HUDEP-2 (cell line): ENCODE measurements around the gene TGFB1.
"Not testable (repeated sequence)": the region's sequence is repeated elsewhere in the genome, so short reads cannot be mapped to it uniquely, and the experiment has no call there.

Source experiments
- DNase-seq, 76 experiments: peaks; one replicate each; lab custom pipeline; 2025; ENCODE audit not compliant: unreplicated experiment in 76 of 76; lab: John Stamatoyannopoulos, UW

TGFB1 gene

GRCh38 chr19:41305927-41306793 is 47.6 kb downstream of the TGFB1 start:
- no peak for DNase-seq

- no peak for DNase-seq
Observed at GRCh38 chr19:41304706-41305483, 48.8 kb downstream of the TGFB1 start.

- no peak for DNase-seq
Observed at GRCh38 chr19:41303954-41304353, 49.8 kb downstream of the TGFB1 start.

- no peak for DNase-seq
Observed at GRCh38 chr19:41302624-41303351, 50.9 kb downstream of the TGFB1 start.

- DNase-seq, result no peak
Observed at GRCh38 chr19:41300555-41300954, 53.2 kb downstream of the TGFB1 start.

GRCh38 chr19:41299755-41300089 is 54.0 kb downstream of the TGFB1 start:
- DNase-seq, result no peak

GRCh38 chr19:41299046-41299754 is 54.5 kb downstream of the TGFB1 start:
- DNase-seq, result no peak

- DNase-seq, result no peak
Observed at GRCh38 chr19:41298348-41298964, 55.3 kb downstream of the TGFB1 start.

- DNase-seq, result no peak
Observed at GRCh38 chr19:41297628-41298347, 55.9 kb downstream of the TGFB1 start.

- no peak for DNase-seq
Observed at GRCh38 chr19:41296433-41296871, 57.3 kb downstream of the TGFB1 start.

- DNase-seq, result no peak
Observed at GRCh38 chr19:41295499-41295898, 58.2 kb downstream of the TGFB1 start.

GRCh38 chr19:41294393-41294792 is 59.3 kb downstream of the TGFB1 start:
- no peak for DNase-seq

GRCh38 chr19:41289814-41290213 is 63.9 kb downstream of the TGFB1 start:
- not testable (repeated sequence) for DNase-seq

- DNase-seq, result no peak
Observed at GRCh38 chr19:41288673-41289530, 64.8 kb downstream of the TGFB1 start.
